SH-SY5Y (cell line): Measurements from ENCODE around the gene TRIAP1.

Experiments used
- GATA2 ChIP-seq: IDR thresholded peaks from 2 replicates; pipeline ENCODE4 v1.6.1; 2011; ENCODE audit warnings: mild to moderate bottlenecking, low read depth, low read length
- GATA3 ChIP-seq: IDR thresholded peaks from 2 replicates; pipeline ENCODE4 v1.6.1; 2011; ENCODE audit warnings: low read depth, mild to moderate bottlenecking, low read length, moderate library complexity

DNA sequence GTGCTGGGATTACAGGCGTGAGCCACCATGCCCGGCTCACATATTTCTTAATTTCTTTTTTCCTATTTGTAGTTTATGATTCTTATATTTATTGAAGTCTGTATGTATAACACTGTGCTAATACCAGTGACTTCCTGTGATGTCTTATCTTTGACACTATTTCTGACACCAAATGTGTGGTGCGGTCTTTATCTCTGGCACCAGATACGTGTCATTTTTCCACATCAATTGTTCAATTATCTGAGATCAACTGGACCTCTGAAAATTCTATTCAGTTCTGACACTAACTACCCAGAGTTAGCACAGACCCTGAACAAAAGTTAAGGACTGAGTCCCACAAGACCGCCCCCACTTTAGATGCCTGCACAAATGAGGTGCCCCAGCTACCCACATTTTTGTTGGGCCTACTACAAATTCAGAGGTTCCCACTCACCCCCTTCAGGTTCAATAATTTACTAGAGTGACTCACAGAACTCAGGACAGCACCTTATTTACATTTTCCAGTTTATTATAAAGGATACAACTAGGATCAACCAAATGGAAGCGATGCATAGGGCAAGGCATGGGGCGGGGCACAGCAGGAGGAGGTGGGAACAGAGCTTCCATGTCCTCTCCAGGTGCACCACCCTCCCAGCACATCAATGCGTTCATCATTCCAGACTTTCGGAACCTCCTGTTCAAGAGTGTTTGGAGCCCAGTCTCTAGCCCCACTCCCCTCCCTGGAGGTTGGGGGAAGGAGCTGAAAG, 35.0 kb upstream of the TRIAP1 start:
- TF ChIP-seq GATA3 (no peak), GATA2 (no peak)
